C4-2B (cell line): ENCODE data around the gene C2orf80.
"Not testable (repeated sequence)": the region's sequence is repeated elsewhere in the genome, so short reads cannot be mapped to it uniquely, and the experiment has no call there.

Experiments
- CTCF ChIP-seq: fragments of 450-650 bp; conservative IDR thresholded peaks from 2 replicates; pipeline ENCODE4 v1.5.1; 2017; ENCODE audit warnings: mild to moderate bottlenecking
- ZFX ChIP-seq: fragments of 450-650 bp; IDR thresholded peaks from 2 replicates; pipeline ENCODE4 v1.6.1; 2017

GRCh38 chr2:208138334-208138733 lies 51.5 kb downstream of the C2orf80 start:
- not testable (repeated sequence) for TF ChIP-seq CTCF, ZFX
